Thyroid gland (tissue), 4 donors: ENCODE data around the gene TBC1D25. TPM values are rescaled to one million over a fixed set of nuclear protein-coding genes. Genes with fewer than 3 reads are reported as not detected.

Experiments used
- DNase-seq, 2 donors: peaks; one replicate each; pipeline ENCODE4 v3.0.0-alpha.2; 2019
- H3K27ac ChIP-seq, 3 donors: fragments of 200-600 bp; sonication (generic); 1 replicate in 2 of 3; 2 replicates in 1 of 3; pipeline ENCODE4 v1.5.1; 2016 to 2019; ENCODE audit warnings: mild to moderate bottlenecking in 1 of 3, moderate library complexity in 1 of 3
- H3K27me3 ChIP-seq: fragments of 200-600 bp; sonication (generic); one replicate; pipeline ENCODE4 v1.5.1; 2019
- H3K36me3 ChIP-seq, 2 donors: fragments of 200-600 bp; sonication (generic); one replicate each; pipeline ENCODE4 v1.5.1; 2016 to 2019
- H3K4me1 ChIP-seq, 2 donors: fragments of 200-600 bp; sonication (generic); one replicate each; pipeline ENCODE4 v1.5.1; 2017 to 2019
- H3K4me3 ChIP-seq, 3 donors: fragments of 200-600 bp; sonication (generic); replicated peaks in 1 of 3; 1 replicate in 2 of 3; 2 replicates in 1 of 3; pipeline ENCODE4 v1.5.1; 2016; ENCODE audit warnings: mild to moderate bottlenecking in 1 of 3
- H3K9me3 ChIP-seq: fragments of 200-600 bp; sonication (generic); one replicate; pipeline ENCODE4 v1.5.1; 2017
- POLR2A ChIP-seq, 2 donors: fragments of 450-650 bp; IDR thresholded peaks; one replicate each; pipeline ENCODE4 v1.6.1; 2017; ENCODE audit warnings: antibody characterized with exemption in 2 of 2, mild to moderate bottlenecking in 2 of 2, moderate library complexity in 1 of 2
- WGBS, 2 donors: methylation state at CpG; one replicate each; pipeline ENCODE4 v1.1.5; 2017; 5-methylcytosine and 5-hydroxymethylcytosine counted together
- intact Hi-C: fragments of 100-400 bp; cut with DNase I; formaldehyde crosslinking; loops from one replicate; pipeline ENCODE4 v1.15.1; 2023
- total RNA-seq, 4 donors: library from RNA; depleted of rRNA; stranded (reverse); fragments of >200 nt; gene quantifications; one replicate each; pipeline ENCODE4 v1.2.3, GENCODE V29; 2016
- TF ChIP-seq, protein P1 (sequence below), 6 experiments: fragments of 200-600 bp in 3 of 6; fragments of 450-650 bp in 3 of 6; sonication (generic) in 3 of 6; IDR thresholded peaks; one replicate each; pipeline ENCODE4 v1.5.1; 2016 to 2019; ENCODE audit warnings: antibody characterized with exemption in 6 of 6, mild to moderate bottlenecking in 2 of 6, inconsistent platforms in 1 of 6, moderate library complexity in 1 of 6

The TBC1D25 gene
- total RNA-seq = 10 to 100 TPM in 3 of 4 donors, 1 to 10 TPM in 1; 9.4 to 16.5 (median 12.2) TPM

DNA sequence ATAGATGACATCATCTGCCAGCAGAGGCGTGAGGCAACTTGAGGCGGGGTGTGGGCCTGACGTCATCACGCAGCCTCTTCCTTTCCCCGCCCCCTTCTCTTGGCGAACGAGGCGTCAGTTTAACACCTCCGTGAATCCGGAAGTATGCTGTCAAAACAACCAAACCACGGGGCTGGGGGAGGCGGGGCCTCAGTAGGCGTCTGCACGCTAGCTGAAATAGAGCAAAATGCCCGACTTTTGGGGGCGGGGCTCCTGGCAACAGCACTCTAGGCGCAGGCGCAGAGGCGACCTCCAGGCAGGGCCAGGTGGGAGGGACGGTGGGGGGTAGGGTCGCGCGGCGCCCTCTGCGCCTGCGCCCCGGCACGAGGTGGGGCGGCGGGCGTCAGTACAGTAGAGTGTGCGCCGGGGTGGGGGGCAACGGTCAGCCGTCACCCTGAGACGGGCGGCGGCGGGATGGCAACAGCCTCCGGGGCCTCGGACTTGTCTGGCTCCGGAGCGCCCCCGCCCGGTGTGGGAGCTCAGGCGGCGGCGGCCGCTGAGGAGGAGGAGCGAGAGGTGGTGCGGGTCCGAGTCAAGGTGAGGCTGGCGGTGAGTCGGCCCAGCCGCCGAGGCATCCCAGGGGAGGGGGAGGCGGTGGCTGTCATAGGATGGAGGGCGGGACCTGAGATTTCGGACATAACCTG is at the start of gene TBC1D25:
Gene TBC1D25 (plus strand): TSS at position 370 of the 683 bp plus-strand sequence. CDS start 84 bp downstream, at position 454.
- peak within 1 kb of the TSS in 2 of 3 donors; percentile 50 to 66 for H3K4me3 ChIP-seq
- H3K4me1 ChIP-seq = peaks cover 6% of the 10 kb centered on the region in 2 donors
- intact Hi-C loops = no loop called here
- H3K36me3 ChIP-seq = no peaks in the 10 kb centered on the region
- 0% methylated on average over 15 to 16 of the region's 59 CpGs for WGBS, 2 donors
- no peaks in the 10 kb centered on the region for H3K9me3 ChIP-seq
- TF ChIP-seq POLR2A (IDR thresholded peaks at IDR 0.05) = peak in 1 of 2 donors; percentile 67
- TF ChIP-seq, protein P1, sequence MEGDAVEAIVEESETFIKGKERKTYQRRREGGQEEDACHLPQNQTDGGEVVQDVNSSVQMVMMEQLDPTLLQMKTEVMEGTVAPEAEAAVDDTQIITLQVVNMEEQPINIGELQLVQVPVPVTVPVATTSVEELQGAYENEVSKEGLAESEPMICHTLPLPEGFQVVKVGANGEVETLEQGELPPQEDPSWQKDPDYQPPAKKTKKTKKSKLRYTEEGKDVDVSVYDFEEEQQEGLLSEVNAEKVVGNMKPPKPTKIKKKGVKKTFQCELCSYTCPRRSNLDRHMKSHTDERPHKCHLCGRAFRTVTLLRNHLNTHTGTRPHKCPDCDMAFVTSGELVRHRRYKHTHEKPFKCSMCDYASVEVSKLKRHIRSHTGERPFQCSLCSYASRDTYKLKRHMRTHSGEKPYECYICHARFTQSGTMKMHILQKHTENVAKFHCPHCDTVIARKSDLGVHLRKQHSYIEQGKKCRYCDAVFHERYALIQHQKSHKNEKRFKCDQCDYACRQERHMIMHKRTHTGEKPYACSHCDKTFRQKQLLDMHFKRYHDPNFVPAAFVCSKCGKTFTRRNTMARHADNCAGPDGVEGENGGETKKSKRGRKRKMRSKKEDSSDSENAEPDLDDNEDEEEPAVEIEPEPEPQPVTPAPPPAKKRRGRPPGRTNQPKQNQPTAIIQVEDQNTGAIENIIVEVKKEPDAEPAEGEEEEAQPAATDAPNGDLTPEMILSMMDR (IDR thresholded peaks at IDR 0.05) = peak in 2 of 6 experiments; percentile 18 to 37
- peak; percentile 97 to 98 for DNase-seq
- peak within 1 kb of the TSS; percentile 78 to 89 (median 85) for H3K27ac ChIP-seq
- H3K27me3 ChIP-seq = no peaks in the 10 kb centered on the region

- 47 to 88% methylated on average over 2 of the region's 2 CpGs for WGBS, 2 donors
- no peaks in the 10 kb centered on the region for H3K27me3 ChIP-seq
- no peak overlapping the region for H3K27ac ChIP-seq
- intact Hi-C loops = no loop called here
- no peaks in the 10 kb centered on the region for H3K36me3 ChIP-seq
- no peaks in the 10 kb centered on the region for H3K9me3 ChIP-seq
- H3K4me1 ChIP-seq = no peaks in the 10 kb centered on the region
- DNase-seq = no peak
- TF ChIP-seq, protein P1 (IDR thresholded peaks at IDR 0.05) = no peak
- H3K4me3 ChIP-seq = no peak overlapping the region
Measured at GRCh38 chrX:48489892-48490291, 49.6 kb upstream of the TBC1D25 start.

DNA sequence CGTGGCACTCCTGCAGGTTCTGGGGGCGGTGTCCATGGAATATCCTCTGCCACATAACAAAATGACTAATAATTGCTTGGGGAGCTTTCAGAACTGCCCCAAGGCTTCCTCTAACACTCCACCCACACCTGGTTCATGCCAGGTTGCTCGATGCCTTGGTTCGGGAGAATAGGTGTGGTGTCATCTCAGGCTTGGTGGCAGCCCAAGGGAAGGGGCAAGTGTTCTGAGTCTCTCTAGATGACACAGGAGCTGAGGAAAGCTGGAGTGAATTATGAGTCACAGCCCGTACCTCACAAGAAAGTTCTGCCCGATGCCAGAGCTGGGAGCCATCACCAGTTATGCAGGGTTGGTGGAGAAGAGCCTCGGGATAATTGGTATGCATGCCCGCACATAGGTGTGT is 48.9 kb upstream of the TBC1D25 start:
- H3K36me3 ChIP-seq = no peaks in the 10 kb centered on the region
- WGBS, 2 donors = 82 to 93% methylated on average over 4 to 6 of the region's 8 CpGs
- no peaks in the 10 kb centered on the region for H3K9me3 ChIP-seq
- no peak for DNase-seq
- no peak overlapping the region for H3K27ac ChIP-seq
- H3K4me3 ChIP-seq = no peak overlapping the region
- TF ChIP-seq, protein P1 (IDR thresholded peaks at IDR 0.05) = no peak
- no peak for TF ChIP-seq POLR2A (IDR thresholded peaks at IDR 0.05)
- intact Hi-C loops = no loop called here
- no peaks in the 10 kb centered on the region for H3K4me1 ChIP-seq
- no peaks in the 10 kb centered on the region for H3K27me3 ChIP-seq

DNA sequence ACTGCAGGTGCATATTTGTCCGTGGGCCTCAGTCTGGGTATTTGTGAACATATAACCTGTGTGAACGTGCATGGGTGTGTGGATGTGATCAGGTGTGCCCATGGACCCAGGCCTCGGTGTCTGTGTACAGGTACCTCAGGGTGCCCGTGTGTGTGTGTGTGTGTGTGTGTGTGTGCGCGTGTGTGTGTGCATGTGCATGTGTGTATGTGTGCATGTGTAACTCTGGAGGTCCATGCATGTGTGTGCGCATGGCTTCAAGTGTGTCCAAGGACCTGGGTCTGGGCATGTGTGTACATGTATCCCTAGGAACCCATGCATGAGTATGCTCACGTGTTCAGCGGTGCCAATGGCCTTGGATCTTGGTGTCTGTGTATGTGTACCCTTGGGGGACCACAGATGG is 47.7 kb upstream of the TBC1D25 start:
- Histone ChIP-seq H3K4me3 (no peak overlapping the region), H3K9me3 (no peaks in the 10 kb centered on the region), H3K36me3 (no peaks in the 10 kb centered on the region), H3K4me1 (no peaks in the 10 kb centered on the region), H3K27me3 (no peaks in the 10 kb centered on the region), H3K27ac (no peak overlapping the region)
- intact Hi-C loops = no loop called here
- DNase-seq = no peak
- TF ChIP-seq POLR2A (IDR thresholded peaks at IDR 0.05) = no peak
- TF ChIP-seq, protein P1 (IDR thresholded peaks at IDR 0.05) = no peak
- 83 to 100% methylated on average over 1 to 2 of the region's 9 CpGs for WGBS, 2 donors

- WGBS, 2 donors = 64 to 76% methylated on average over 3 to 4 of the region's 7 CpGs
- no peaks in the 10 kb centered on the region for H3K9me3 ChIP-seq
- H3K4me1 ChIP-seq = no peaks in the 10 kb centered on the region
- no peaks in the 10 kb centered on the region for H3K27me3 ChIP-seq
- H3K4me3 ChIP-seq = no peak overlapping the region
- no peak for TF ChIP-seq POLR2A (IDR thresholded peaks at IDR 0.05)
- TF ChIP-seq, protein P1 (IDR thresholded peaks at IDR 0.05) = no peak
- H3K36me3 ChIP-seq = no peaks in the 10 kb centered on the region
- intact Hi-C loops = no loop called here
- no peak for DNase-seq
- H3K27ac ChIP-seq = no peak overlapping the region
Measured at GRCh38 chrX:48492293-48492910, 47.1 kb upstream of the TBC1D25 start.
